Mesendoderm (in vitro differentiated cells): ENCODE measurements around the gene ATRIP.
"Not testable (repeated sequence)": the region's sequence is repeated elsewhere in the genome, so short reads cannot be mapped to it uniquely, and the experiment has no call there.

Source experiments
- DNase-seq: peaks from one replicate; pipeline ENCODE4 v3.0.0; 2013
- H2AK5ac ChIP-seq: 2 replicates; pipeline ENCODE4 v1.6.1; 2013; ENCODE audit warnings: low read length, inconsistent platforms
- H2BK120ac ChIP-seq: 2 replicates; pipeline ENCODE4 v1.6.1; 2013; ENCODE audit warnings: low read depth, mild to moderate bottlenecking, low read length, moderate library complexity, mixed read lengths
- H2BK15ac ChIP-seq: replicated peaks from 2 replicates; pipeline ENCODE4 v1.6.1; 2013; ENCODE audit warnings: low read depth, mild to moderate bottlenecking, moderate library complexity
- H2BK5ac ChIP-seq: 2 replicates; pipeline ENCODE4 v1.6.1; 2013; ENCODE audit warnings: low read length, inconsistent platforms
- H3K18ac ChIP-seq: 2 replicates; pipeline ENCODE4 v1.6.1; 2013; ENCODE audit warnings: mild to moderate bottlenecking, low read length, mixed read lengths
- H3K23ac ChIP-seq: one replicate; pipeline ENCODE4 v1.6.1; 2013; ENCODE audit warnings: low read length
- H3K27ac ChIP-seq: 2 replicates; pipeline ENCODE4 v1.5.1; 2013; ENCODE audit warnings: low read depth, mild to moderate bottlenecking, inconsistent platforms, low read length, moderate library complexity
- H3K27me3 ChIP-seq: 2 replicates; pipeline ENCODE4 v1.6.1; 2013; ENCODE audit warnings: low read length, control low read depth, mild to moderate bottlenecking, inconsistent platforms; ENCODE audit not compliant: insufficient read depth, poor library complexity
- H3K36me3 ChIP-seq: 2 replicates; pipeline ENCODE4 v1.6.1; 2013; ENCODE audit warnings: low read length, inconsistent platforms; ENCODE audit not compliant: control insufficient read depth, insufficient read depth
- H3K4ac ChIP-seq: one replicate; pipeline ENCODE4 v1.6.1; 2013; ENCODE audit warnings: low read depth, mild to moderate bottlenecking, low read length, moderate library complexity
- H3K4me1 ChIP-seq: 2 replicates; pipeline ENCODE4 v1.6.1; 2013; ENCODE audit warnings: low read depth, low read length, inconsistent platforms; ENCODE audit not compliant: control insufficient read depth
- H3K4me2 ChIP-seq: 2 replicates; pipeline ENCODE4 v1.6.1; 2013; ENCODE audit warnings: low read length
- H3K4me3 ChIP-seq: 2 replicates; pipeline ENCODE4 v1.5.1; 2013; ENCODE audit warnings: mild to moderate bottlenecking, low read length
- H3K56ac ChIP-seq: one replicate; pipeline ENCODE4 v1.6.1; 2013; ENCODE audit warnings: low read length
- H3K79me1 ChIP-seq: 2 replicates; pipeline ENCODE4 v1.6.1; 2013; ENCODE audit warnings: low read length, inconsistent platforms
- H3K79me2 ChIP-seq: 2 replicates; pipeline ENCODE4 v1.6.1; 2013; ENCODE audit warnings: mild to moderate bottlenecking, low read length; ENCODE audit not compliant: control insufficient read depth, insufficient read depth
- H3K9ac ChIP-seq: 2 replicates; pipeline ENCODE4 v1.6.1; 2013; ENCODE audit warnings: low read length, inconsistent platforms
- H4K5ac ChIP-seq: one replicate; pipeline ENCODE4 v1.6.1; 2013; ENCODE audit warnings: low read length
- H4K8ac ChIP-seq: one replicate; pipeline ENCODE4 v1.6.1; 2013; ENCODE audit warnings: low read depth, mild to moderate bottlenecking, control low read depth, low read length, moderate library complexity
- WGBS: extraction: QIAGEN DNeasy Blood & Tissue Kit; methylation state at CpG from one replicate; pipeline ENCODE4 v1.1.7; 2013; ENCODE audit warnings: low lambda C conversion rate, missing lambda C conversion rate; ENCODE audit not compliant: insufficient coverage; ENCODE audit errors: extremely low coverage; 5-methylcytosine and 5-hydroxymethylcytosine counted together

Gene ATRIP

DNA sequence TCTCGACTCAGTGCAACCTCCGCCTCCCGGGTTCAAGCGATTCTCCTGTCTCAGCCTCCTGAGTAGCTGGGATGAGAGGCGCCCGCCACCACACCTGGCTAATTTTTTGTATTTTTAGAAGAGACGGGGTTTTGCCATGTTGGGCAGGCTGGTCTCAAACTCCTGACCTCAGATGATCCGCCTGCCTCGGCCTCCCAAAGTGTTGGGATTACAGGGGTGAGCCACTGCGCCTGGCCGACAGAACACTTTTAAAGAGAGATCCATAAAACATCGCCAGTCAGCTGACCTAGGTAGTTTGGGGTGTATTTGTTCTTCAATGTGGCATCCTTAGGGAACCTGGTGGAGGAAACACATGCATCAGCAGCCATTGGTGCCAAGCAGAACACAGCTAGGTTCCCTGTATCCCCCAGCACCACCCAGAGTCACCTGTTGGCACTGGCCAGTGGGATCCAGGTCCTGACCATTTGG, 45.1 kb upstream of the ATRIP start:
- H3K4ac ChIP-seq, H2BK5ac ChIP-seq, H3K4me3 ChIP-seq, H4K8ac ChIP-seq, DNase-seq, H4K5ac ChIP-seq, H3K9ac ChIP-seq, H3K27me3 ChIP-seq, H3K4me2 ChIP-seq, H2BK120ac ChIP-seq, H2AK5ac ChIP-seq, H2BK15ac ChIP-seq, H3K27ac ChIP-seq, H3K56ac ChIP-seq, H3K18ac ChIP-seq, H3K79me2 ChIP-seq, H3K79me1 ChIP-seq, H3K23ac ChIP-seq, H3K4me1 ChIP-seq: not testable (repeated sequence)
- peaks cover 15% of the 10 kb centered on the region for H3K36me3 ChIP-seq
- no CpG with 5 or more reads among the region's 12 CpGs for WGBS

DNA sequence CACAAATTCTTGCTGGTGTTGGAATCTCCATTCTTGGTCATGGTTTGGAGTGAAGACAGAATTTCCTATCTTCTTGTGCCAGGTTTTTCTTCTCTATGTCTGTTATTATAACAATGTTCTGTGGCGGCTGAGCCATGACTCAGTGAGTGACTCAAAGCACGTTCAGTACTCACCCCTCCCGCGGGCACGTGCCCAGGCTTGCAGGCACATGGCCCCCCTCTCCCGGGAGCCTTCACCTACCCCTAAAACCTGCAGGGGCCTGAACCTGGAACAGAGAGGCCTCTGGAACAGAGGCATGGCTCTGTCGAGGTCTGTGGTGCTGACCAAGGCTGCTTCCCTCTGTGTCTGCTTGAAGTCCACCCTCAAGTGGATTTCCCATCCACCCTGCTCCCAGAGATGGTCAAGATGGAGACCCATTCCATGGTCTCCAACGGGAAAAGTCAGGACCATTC, 44.2 kb upstream of the ATRIP start:
- no peak overlapping the region for H3K4me2 ChIP-seq
- no peak overlapping the region for H3K18ac ChIP-seq
- no peak overlapping the region for H3K9ac ChIP-seq
- no peak overlapping the region for H2BK5ac ChIP-seq
- no peak overlapping the region for H3K23ac ChIP-seq
- no peak overlapping the region for H4K5ac ChIP-seq
- peaks cover 17% of the 10 kb centered on the region for H3K36me3 ChIP-seq
- H3K4me1 ChIP-seq = no peaks in the 10 kb centered on the region
- H3K27me3 ChIP-seq = no peaks in the 10 kb centered on the region
- DNase-seq = no peak
- WGBS = no CpG with 5 or more reads among the region's 8 CpGs
- no peak overlapping the region for H4K8ac ChIP-seq
- no peak overlapping the region for H3K27ac ChIP-seq
- no peak overlapping the region for H2AK5ac ChIP-seq
- H3K4ac ChIP-seq = no peak overlapping the region
- H2BK120ac ChIP-seq = no peak overlapping the region
- no peaks in the 10 kb centered on the region for H3K79me1 ChIP-seq
- no peaks in the 10 kb centered on the region for H3K79me2 ChIP-seq
- no peak overlapping the region for H2BK15ac ChIP-seq
- no peak overlapping the region for H3K56ac ChIP-seq
- no peak overlapping the region for H3K4me3 ChIP-seq

DNA sequence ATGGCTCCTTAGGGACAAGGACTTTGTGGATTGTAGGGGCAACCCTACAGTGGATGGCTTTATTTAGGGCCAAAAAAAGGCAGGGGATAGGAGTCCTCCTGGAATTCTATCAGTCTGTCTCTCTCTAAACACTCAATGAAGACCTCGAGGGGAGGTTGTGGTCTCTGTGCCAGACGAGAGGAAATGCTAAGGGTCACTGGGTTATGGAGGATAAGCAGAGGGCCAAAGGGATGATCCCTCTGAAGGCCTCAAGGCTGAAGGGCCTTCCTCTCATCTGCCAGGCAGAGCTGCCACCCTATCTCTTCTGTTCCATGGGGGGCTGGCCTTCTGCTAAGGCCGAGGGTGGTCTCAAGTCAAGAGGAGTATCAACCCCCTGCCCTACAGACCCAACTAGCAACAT, 43.6 kb upstream of the ATRIP start:
- Histone ChIP-seq H2AK5ac (no peak overlapping the region), H3K56ac (no peak overlapping the region), H3K36me3 (peaks cover 20% of the 10 kb centered on the region), H3K79me1 (no peaks in the 10 kb centered on the region), H3K4ac (no peak overlapping the region), H3K4me3 (no peak overlapping the region), H3K9ac (no peak overlapping the region), H3K27ac (no peak overlapping the region), H3K4me1 (no peaks in the 10 kb centered on the region), H4K5ac (no peak overlapping the region), H2BK15ac (no peak overlapping the region), H3K27me3 (no peaks in the 10 kb centered on the region), H3K79me2 (no peaks in the 10 kb centered on the region), H3K23ac (no peak overlapping the region), H3K4me2 (no peak overlapping the region), H3K18ac (no peak overlapping the region), H2BK120ac (no peak overlapping the region), H4K8ac (no peak overlapping the region), H2BK5ac (no peak overlapping the region)
- DNase-seq = no peak
- no CpG with 5 or more reads among the region's 3 CpGs for WGBS

DNA sequence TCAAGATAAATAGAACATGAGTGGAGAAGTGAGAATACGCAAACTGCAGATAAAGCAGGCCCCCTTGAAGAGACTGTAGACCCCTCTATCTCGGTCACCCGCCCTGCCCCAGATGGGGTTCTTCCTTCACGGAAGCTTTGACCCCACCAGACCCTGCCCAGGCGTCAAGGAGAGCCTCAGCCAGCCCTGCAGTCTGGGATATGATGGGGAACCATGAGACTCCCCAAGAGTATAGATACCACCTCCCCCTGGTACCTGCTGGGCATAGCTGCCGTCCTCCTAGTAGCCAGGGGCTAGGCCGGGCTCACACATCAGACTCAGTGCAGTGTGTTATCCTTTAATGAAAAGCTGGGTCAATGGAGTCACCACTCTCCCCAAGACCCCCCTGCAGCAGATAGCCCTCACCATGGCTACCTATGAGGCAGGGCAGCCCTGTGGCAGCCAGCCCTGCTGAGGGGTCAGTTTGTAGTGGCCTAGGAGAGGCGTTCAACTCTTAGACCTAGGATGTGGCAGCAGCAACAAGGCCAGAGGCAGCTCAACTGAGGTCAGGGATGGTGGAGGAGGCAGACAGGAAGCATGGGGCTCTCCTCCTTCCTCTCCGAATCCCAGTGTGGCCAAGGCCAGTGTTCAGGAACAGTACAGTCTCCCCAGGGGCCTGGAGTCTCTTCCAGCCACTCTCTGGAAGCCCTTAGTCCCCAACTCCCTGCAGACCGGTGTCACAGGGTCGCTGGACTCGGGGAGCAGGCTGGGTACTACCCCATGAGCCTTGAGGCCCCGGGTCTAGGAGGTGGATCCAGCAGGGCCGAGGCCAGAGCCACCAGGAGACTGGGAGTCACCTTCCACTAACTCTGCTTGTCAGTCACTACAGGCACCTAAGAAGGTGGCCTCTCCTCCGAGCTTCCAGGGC, 42.8 kb upstream of the ATRIP start:
- Histone ChIP-seq H3K4me3 (no peak overlapping the region), H2BK15ac (no peak overlapping the region), H3K23ac (no peak overlapping the region), H3K56ac (no peak overlapping the region), H3K79me1 (no peaks in the 10 kb centered on the region), H3K4ac (no peak overlapping the region), H4K8ac (no peak overlapping the region), H3K4me2 (no peak overlapping the region), H3K4me1 (no peaks in the 10 kb centered on the region), H2BK5ac (no peak overlapping the region), H3K79me2 (no peaks in the 10 kb centered on the region), H3K27me3 (no peaks in the 10 kb centered on the region), H3K9ac (no peak overlapping the region), H2BK120ac (no peak overlapping the region), H3K18ac (no peak overlapping the region), H4K5ac (no peak overlapping the region), H3K36me3 (peaks cover 20% of the 10 kb centered on the region), H3K27ac (no peak overlapping the region), H2AK5ac (no peak overlapping the region)
- DNase-seq = no peak
- WGBS = no CpG with 5 or more reads among the region's 15 CpGs

DNA sequence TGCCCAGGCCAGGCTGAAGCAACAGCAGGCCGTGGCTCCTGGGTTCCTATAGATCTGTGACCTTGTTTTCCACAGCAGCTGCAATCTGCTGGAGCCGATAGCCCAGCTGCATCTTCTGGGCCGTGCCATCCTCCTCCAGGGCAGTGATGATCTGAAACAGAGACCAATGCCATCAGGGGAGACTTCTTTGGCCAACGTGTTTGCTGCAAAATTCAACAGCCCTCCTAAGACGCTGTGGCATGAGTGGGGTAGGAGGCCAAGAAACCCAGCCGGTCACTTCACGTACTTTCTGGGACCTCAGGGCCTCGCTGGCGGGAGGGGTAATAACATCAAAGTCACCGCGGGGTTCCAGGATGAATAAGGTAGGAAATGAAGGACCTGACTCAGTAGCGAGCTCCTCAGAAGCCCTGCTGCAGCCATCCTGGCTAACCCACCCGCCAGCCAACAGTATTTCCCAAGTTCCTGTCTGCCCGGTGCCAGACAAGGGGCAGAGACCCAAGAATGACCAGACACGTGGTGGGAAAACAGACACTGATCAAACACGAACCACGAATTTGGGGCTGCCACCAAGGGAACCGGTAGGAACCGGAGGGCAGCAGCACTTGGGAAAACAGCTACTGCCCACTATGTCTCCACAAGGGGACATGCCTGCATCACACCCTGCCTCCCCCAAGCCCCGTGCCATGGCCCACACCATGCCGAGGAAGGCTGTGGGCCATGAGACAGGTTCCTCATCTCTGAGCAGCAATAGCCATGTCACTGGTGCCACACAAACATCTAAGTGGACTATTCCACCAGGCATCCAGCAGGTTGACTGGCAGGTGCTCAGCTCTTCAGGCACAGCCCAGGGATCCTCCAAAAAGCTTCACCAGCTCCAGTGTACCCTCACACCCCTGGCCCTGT, 41.8 kb upstream of the ATRIP start:
- Histone ChIP-seq H3K18ac (no peak overlapping the region), H3K79me2 (no peaks in the 10 kb centered on the region), H4K5ac (no peak overlapping the region), H3K4me3 (no peak overlapping the region), H3K4me2 (no peak overlapping the region), H3K36me3 (peaks cover 22% of the 10 kb centered on the region), H3K27me3 (no peaks in the 10 kb centered on the region), H2BK5ac (no peak overlapping the region), H3K79me1 (no peaks in the 10 kb centered on the region), H3K23ac (no peak overlapping the region), H2AK5ac (no peak overlapping the region), H3K4me1 (no peaks in the 10 kb centered on the region), H3K9ac (no peak overlapping the region), H2BK15ac (no peak overlapping the region), H3K27ac (no peak overlapping the region), H4K8ac (no peak overlapping the region), H3K4ac (no peak overlapping the region), H3K56ac (no peak overlapping the region), H2BK120ac (no peak overlapping the region)
- no peak for DNase-seq
- no CpG with 5 or more reads among the region's 21 CpGs for WGBS
